IPS-18c (cell line): ENCODE data around the gene ZNF652.
"Not testable (repeated sequence)": the region's sequence is repeated elsewhere in the genome, so short reads cannot be mapped to it uniquely, and the experiment has no call there.

Experiments
- H3K4me3 ChIP-seq: 2 replicates; pipeline ENCODE4 v1.7.0; 2013; ENCODE audit warnings: low read depth, mild to moderate bottlenecking, low read length, moderate library complexity; ENCODE audit not compliant: insufficient read depth
- H3K9me3 ChIP-seq: one replicate; pipeline ENCODE4 v1.6.1; 2013; ENCODE audit warnings: mild to moderate bottlenecking, low read length, moderate library complexity; ENCODE audit not compliant: control insufficient read depth, insufficient read depth

ZNF652 gene

DNA sequence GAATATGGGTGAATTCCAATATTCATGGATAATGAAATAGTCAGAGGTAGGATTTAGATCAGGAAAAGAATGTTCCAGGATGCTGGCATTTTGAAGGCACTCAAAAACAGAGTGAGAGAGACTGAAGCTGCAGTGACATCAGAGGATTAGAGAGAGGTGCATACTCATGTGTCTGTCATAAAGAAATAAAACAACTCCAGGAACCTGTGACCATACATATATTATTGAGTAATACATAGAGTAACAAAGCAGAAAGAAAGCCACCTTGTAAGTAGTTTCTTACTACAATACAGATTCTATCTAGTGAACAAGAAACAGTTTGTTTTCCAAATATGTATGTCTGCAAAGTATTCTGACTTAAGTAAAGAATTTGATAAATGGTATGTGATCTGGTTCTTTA, 69.1 kb downstream of the ZNF652 start:
- H3K9me3 ChIP-seq, result no peaks in the 10 kb centered on the region
- no peak overlapping the region for H3K4me3 ChIP-seq

DNA sequence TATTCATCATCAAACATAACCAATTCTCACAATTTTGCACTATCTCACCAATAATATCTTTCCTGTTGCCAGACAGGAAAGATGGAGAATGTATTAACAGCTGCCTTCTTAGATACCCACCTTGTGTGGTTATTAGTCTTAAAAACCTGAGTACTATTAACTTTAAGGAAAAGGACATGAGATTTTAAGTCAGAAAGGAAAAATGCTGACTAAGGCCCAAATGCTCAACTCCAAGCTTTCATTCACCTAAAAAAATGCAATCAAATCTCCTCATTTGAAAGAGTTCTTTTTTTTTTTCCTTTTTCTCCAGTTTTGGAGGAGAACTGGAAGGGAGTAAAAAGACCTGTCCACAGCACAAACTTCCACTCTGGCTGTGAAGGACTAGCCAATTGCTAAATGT, 70.1 kb downstream of the ZNF652 start:
- H3K9me3 ChIP-seq, result no peaks in the 10 kb centered on the region
- H3K4me3 ChIP-seq, result no peak overlapping the region

DNA sequence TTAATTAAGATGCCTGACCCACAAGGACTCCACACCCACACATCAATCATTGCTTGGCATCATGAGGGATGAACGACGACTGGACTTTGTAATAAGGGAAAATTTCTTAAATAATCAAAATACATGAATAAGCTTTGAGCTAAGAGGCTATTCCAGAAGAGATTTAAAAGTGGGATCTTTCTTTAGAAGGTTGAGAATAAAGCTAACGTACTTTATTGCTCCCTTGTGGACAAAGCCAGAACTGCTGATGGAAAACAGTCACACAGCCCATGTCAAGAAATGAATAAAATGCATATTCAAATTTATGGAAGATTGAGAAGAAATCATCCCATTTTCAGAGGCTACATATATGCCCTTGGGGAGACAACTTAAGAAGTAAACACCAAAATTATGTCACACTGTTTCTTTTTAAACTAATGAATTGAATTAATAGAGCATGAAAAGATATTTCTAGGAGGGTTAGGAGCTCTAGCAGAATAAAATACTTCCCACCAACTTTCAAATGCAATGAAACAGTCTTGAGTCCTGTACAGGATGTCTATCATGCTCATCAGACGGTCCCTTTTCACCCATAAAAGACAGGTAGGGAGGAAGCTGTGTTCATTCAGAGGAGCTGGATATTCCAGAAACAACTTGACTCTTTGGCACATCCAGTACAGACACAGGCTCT, 71.2 kb downstream of the ZNF652 start:
- Histone ChIP-seq H3K9me3 (no peaks in the 10 kb centered on the region), H3K4me3 (no peak overlapping the region)

DNA sequence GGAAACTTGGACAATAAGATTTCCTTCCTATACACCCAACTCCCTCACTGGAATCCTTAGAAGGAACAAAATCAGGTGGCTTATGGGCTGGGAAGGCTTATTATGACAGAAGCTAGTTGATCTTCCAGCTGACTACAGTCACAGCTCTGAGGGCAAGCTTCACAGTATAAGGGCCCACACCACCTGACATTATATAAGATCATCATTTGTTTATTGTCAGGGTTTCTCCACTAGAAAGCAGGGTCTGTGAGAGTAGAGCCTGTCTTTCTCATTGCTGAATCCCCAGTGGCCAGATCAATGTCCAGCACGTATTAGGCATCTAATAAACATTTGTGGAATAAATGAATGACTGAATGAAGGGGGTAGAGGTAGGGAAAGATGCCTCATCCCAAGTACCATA, 73.7 kb downstream of the ZNF652 start:
- H3K9me3 ChIP-seq, result no peaks in the 10 kb centered on the region

DNA sequence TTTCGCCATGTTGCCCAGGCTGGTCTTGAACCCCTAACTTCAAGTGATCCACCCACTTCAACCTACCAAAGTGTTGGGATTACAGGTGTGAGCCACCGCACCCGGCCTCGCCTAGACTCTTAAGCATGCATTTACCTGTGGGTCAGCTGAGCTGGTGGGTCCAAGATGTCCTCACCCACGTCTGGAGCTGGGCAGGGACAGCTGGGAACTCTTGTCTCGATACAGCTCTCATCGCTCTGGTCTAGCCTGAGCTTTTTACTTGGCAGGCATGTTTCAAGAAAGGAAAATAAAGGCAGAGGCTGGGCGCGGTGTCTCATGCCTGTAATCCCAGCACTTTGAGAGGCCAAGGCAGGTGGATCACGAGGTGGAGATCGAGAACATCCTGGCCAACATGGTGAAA, 74.6 kb downstream of the ZNF652 start:
- no peaks in the 10 kb centered on the region for H3K9me3 ChIP-seq
- H3K4me3 ChIP-seq, result no peak overlapping the region

More for the DNA sequence above, 73.7 kb downstream of the ZNF652 start:
- H3K4me3 ChIP-seq, result no peak overlapping the region

DNA sequence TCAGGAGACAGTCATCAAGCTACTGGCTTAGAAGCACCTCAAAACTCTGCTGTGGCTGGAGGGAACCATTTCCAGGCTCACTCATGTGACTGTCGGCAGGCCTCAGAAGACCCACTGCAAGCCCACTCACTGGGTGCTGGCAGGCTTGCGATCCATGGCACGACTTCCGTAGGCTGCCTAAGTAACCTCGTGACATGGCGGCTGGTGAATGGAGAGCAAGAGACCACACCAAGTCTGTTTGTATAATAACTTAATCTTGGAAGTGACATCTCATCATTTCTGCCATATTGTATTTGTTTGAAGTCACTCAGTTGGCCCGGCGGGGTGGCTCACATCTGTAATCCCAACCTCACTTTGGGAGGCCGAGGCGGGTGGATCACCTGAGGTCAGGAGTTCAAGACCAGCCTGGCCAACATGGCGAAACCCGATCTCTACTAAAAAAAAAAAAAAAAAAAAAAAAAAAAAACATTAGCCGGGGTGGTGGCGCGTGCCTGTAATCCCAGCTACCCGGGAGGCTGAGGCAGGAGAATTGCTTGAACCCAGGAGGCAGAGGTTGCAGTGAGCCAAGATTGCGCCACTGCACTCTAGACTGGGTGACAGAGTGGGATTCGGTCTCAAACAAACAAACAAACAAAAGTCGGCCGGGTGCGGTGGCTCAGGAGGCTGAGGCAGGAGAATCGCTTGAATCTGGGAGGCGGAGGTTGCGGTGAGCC, 75.6 kb downstream of the ZNF652 start:
- H3K4me3 ChIP-seq, H3K9me3 ChIP-seq: not testable (repeated sequence)

DNA sequence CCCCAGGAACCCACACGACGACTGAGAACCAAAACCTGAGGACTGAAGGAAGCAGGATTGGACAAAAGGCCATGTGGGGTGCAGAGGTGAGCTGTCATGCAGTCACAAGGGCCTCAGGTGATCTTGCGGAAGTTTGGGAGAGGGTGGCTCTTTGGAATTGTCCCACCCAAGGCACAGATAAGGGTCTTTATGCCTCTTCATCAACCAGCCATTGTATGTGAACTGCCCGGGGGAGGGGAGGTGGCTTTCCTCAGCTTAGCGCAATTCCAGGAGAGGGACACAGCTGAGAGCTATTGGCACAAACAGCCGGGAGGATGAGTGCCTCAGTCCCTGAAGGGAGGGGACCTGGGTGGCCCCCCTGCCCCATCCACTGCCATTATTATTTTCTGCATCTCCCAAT, 76.3 kb downstream of the ZNF652 start:
- H3K4me3 ChIP-seq, result no peak overlapping the region
- H3K9me3 ChIP-seq, result no peaks in the 10 kb centered on the region

DNA sequence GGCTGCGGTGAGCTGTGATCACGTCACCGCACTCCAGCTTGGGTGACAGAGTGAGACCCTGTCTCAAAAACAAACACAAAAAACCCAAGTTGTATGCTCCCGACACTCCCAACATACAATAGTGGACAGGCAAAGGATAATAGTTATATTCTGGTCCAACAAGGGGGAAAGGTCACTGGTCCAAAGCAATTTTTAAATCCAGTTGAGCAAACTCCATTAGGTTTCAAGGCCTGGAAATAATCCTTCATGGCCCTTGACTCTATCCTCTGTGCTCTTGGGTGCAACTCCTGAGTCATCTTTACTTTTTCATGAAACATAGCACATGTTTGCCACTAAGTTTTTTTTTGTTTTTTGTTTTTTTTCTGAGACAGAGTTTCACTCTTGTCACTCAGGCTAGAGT, 81.1 kb downstream of the ZNF652 start:
- H3K4me3 ChIP-seq, result no peak overlapping the region
- no peaks in the 10 kb centered on the region for H3K9me3 ChIP-seq

DNA sequence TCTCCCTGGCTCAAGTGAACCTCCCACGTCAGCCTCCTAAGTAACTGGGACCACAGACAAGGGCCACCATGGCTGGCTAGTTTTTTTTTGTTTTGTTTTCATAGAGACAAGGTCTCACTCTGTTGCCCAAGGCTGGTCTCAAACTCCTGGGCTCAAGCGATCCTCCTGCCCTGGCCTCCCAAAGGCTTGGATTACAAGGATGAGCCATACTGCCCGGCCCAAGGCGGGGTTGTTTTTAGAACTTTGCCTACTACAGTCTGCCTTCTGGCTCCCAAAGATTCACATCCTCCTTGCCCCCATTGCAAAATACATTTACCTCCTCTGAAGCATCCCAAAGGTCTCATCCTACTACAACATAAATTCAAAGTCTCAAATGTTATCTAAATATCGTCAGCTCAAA, 82.0 kb downstream of the ZNF652 start:
- H3K9me3 ChIP-seq, result no peaks in the 10 kb centered on the region
- no peak overlapping the region for H3K4me3 ChIP-seq

DNA sequence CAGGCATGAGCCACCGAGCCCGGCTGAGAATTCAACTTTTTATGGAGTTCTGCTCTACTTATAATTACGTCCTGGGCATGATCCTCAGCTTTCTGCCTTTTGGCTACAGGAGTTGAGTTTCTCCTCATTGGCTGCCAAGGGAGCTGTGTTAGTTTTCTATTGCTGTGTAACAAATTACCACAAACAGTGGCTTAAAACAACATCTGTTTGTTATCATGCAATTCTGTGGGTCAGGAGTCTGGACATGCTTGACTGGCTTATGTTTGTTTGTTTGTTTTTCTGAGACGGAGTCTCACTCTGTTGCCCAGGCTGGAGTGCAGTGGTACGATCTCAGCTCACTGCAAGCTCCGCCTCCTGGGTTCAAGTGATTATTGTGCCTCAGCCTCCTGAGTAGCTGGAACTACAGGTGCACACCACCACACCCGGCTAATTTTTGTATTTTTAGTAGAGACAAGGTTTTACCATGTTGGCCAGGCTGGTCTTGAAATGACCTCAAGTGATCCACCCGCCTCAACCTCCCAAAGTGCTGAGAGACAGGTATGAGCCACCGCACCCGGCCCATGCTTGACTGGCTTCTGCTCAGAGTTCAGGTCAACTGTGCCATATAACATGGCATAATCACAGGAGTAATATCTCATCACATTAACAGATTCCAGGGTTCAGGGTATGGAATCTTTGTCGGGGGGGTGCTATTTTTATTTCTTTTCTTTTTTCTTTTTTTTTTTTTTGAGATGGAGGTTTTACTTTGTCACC, 82.6 kb downstream of the ZNF652 start:
- H3K9me3 ChIP-seq, H3K4me3 ChIP-seq: not testable (repeated sequence)

DNA sequence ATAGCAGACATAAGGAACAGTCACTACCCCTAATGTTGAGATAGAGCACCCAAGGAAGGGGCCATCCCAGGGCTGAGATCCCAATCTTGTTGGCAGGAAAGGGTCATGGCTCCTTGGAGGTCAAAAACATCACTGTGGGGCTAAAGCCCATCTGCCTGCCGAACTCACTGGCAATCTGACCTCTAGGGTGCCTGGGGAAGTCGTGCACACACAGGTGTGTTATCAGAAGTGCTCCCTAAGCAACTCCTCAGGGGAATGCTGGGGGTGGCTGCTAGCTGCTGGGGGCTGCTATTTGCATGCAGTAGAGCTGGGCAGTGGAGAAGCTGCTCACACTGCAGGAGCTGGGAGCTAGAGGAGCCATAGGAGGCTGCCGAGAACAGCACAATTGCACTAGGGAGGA, 84.0 kb downstream of the ZNF652 start:
- no peak overlapping the region for H3K4me3 ChIP-seq
- H3K9me3 ChIP-seq, result no peaks in the 10 kb centered on the region

DNA sequence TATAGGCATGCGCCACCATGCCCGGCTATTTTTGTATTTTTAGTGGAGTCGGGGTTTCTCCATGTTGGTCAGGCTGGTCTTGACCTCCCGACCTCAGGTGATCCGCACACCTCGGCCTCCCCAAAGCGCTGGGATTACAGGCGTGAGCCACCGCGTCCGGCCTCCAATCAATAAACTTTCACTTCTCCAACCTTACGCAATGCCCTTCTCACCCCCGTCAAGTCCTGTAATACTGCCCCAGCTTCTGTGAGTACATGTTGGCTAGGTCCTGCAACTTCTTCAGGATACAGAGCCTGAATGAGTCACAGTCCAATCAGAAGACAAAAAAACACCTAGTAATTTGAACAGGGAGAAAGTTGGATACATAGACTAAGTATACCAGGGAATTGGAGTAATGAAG, 84.4 kb downstream of the ZNF652 start:
- no peaks in the 10 kb centered on the region for H3K9me3 ChIP-seq
- H3K4me3 ChIP-seq, result no peak overlapping the region

DNA sequence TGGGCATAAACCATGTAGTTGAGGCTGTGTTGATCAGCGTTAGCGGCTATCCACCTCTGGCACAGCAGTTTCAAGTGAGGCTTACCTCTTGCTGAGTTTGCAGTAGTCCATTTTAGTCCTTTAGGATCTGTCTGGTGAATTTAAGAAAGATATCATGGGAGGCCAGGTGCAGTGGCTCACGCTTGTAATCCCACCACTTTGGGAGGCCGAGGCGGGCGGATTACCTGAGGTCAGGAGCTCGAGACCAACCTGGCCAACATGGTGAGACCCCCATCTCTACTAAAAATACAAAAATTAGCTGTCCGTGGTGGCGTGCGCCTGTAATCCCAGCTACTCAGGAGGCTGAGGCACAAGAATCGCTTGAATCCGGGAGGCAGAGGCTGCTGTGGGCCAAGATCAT, 86.1 kb downstream of the ZNF652 start:
- H3K4me3 ChIP-seq, H3K9me3 ChIP-seq: not testable (repeated sequence)

DNA sequence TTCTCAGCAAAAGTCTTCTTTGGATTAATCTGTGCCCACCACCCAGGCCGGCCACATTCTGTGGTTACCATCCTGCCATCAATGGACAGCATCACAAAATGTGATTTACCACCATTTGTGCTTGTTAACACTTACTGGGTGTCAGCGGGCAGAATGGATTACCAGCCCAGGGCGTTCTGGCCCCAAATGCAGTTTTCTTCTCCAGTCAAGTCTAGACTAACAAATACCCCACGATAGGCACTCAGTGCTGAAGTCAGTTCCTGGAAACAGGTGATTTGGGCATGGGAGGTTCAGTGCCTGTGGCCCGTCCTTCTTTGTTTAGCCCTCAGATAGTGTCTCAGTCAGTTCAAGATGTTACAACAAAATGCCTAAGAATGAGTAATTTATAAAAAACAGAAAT, 92.7 kb downstream of the ZNF652 start:
- Histone ChIP-seq H3K4me3 (no peak overlapping the region), H3K9me3 (no peaks in the 10 kb centered on the region)

DNA sequence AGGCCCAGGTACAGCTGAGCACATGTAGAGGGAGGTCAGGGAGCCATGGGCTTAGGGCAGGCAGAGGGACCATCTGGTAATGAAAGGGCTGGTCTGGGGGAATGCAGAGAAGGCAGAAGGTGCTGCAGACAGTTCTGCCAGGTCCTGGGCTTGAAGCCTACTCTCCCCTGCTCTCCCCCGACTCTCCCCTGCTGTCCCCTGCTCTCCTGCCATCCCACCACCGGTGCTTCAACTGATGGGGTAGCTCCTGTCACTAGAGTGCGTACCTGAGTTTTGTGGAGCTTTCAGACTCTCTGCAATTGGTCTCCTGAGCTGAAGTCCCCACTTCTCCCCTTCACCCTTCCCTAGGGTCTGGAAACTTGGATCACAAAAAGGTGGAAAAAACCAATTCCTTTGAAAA, 94.1 kb downstream of the ZNF652 start:
- Histone ChIP-seq H3K4me3 (no peak overlapping the region), H3K9me3 (no peaks in the 10 kb centered on the region)

DNA sequence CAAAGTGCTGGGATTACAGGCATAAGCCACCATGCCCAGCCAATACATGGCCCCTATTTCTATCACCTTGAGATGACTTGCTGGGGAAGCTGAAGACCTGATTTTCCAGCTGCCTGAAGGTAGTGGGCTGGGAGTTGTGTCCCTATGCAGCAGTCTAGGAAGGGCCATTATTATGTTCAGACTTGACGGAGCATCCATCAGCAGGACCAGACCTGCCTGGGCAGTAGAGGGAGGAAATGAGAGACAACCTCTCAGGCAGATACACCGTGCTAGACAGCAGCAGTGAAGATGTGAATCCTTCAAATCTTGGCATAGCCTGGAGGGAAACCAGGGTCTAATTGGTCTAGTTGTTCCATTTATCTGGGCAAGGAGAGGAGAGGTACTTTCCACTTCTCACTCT, 95.8 kb downstream of the ZNF652 start:
- no peak overlapping the region for H3K4me3 ChIP-seq
- no peaks in the 10 kb centered on the region for H3K9me3 ChIP-seq

DNA sequence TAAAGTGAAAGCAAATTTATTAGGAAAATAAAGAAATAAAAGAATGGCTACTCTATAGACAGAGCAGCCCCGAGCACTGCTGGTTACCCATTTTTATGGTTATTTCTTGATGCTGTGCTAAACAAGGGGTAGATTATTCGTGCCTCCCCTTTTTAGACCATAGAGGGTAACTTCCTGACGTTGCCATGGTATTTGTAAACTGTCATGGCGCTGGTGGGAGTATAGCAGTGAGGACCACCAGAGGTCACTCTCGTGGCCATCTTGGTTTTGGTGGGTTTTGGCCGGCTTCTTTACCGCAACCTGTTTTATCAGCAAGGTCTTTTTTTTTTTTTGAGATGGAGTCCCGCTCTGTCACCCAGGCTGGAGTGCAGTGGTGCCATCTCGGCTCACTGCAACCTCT, 100.5 kb downstream of the ZNF652 start:
- not testable (repeated sequence) for H3K9me3 ChIP-seq, H3K4me3 ChIP-seq

DNA sequence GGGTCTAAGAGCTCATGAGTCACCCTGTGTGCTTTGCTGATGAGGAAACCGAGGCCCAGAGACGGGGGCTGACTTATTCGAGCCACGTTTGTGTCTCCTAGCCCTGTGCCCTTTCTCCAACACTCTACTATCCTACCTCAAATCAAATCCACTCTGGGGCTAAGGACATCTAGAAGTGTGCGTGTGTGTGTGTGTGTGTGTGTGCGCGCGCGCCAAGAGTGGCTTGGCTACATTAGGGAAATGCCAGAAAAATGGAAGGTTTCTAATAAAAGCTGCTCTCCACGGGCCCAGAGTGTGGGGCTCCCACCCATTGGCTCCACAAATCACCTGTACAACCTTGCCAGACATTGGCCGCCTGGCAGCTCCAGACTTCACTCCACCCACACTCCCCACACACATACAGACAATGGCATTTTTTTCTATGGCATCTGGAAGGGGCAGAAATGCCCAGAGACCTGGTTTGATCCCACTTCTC, 101.2 kb downstream of the ZNF652 start:
- Histone ChIP-seq H3K4me3 (peak overlapping the region; percentile 64), H3K9me3 (no peaks in the 10 kb centered on the region)
